Activated naive CD4-positive, alpha-beta T cell treated with anti-CD3 and anti-CD28 coated beads, Interleukin-2, amount 50 U/mL, for 24 hours (primary cell): Measurements from ENCODE around the gene CCNL1.

Source experiments
- H3K27ac Mint-ChIP-seq: one replicate; pipeline ENCODE4 v1.8.0; 2021; ENCODE audit warnings: mild to moderate bottlenecking, mixed read lengths
- H3K27me3 Mint-ChIP-seq: one replicate; pipeline ENCODE4 v1.8.0; 2021; ENCODE audit warnings: mixed read lengths
- H3K36me3 Mint-ChIP-seq: one replicate; pipeline ENCODE4 v1.8.0; 2021; ENCODE audit warnings: mixed read lengths
- H3K4me1 Mint-ChIP-seq: one replicate; pipeline ENCODE4 v1.8.0; 2021; ENCODE audit warnings: mixed read lengths
- H3K4me3 Mint-ChIP-seq: one replicate; pipeline ENCODE4 v1.8.0; 2021; ENCODE audit warnings: mild to moderate bottlenecking, mixed read lengths
- H3K9me3 Mint-ChIP-seq: one replicate; pipeline ENCODE4 v1.8.0; 2021; ENCODE audit warnings: mixed read lengths

The CCNL1 gene

DNA sequence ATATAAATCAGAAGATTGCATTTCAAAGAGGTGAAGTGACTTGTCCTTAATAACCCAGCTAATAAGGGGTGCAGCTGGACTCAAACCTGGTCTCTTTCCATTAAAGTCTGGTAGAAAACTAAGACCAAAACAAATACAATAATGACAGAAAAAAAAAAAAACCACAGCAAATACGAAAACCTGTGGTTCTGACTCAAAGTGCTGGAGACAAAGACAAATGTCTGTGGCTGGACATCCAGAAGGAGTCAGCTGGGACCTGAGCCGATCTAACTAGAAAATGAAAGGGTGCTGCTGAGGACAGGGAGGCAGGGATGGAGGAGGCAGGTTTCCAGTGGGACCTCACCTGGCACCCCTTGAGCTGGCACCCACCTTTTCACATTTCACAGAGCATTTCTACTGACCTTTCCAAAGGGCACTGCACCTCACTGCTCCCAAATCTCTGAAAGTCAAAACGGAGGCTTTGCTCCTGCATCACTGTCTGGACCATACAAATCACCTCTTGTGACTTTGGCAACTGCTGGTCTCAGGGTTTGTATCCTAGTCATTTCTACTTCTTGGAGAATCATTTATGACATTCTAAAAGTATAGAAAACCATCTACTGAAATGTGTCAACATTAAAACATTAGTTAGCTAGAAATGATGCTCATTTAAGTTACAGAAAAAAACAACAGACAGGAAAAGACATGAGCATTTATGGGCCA lies 61.7 kb downstream of the CCNL1 start:
- Mint-ChIP-seq H3K36me3 (no peaks in the 10 kb centered on the region), H3K27me3 (no peaks in the 10 kb centered on the region), H3K9me3 (no peaks in the 10 kb centered on the region), H3K27ac (no peak overlapping the region), H3K4me3 (no peak overlapping the region), H3K4me1 (no peaks in the 10 kb centered on the region)
